ENCODE measurements around the gene ZNF747.
A peak's percentile ranks its signal among the peaks of the same experiment; 100 is the strongest.

The ZNF747 gene

DNA sequence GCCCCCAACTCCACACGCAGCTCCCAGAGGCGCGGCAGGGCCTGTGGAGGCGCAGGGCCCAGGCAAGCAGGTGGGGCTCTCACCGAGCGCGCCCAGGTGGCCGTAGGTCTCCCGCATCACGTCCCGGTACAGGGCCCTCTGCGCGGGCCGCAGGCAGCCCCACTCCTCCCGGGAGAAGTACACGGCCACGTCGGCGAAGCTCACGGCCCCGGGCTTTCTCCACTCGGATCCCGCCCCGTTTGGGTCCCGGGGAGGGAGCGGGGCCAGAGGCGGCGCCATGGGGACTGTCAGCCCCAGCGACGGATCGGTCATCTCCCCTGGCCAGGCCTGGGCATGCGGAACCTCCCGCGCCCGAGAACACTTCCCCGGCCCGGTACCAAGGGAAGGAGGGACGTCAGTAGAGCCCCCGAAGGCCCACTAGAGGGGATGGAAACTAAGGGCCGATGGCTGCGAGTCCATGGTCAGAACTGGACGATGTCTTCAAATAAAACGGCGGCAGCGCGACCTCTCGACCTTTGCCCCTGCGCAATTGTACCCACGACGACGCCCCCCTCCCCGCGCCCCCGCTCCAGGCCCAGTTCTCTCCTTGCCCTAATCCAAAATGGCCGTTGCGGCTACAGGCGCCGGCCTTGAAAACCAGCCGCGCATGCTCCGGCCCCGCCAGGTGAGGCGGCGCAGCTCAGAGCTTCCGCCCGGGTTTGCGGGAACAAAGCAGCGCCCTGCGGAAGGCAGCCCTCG is at the start of gene ZNF747:
ZNF747 (minus strand) TSS at position 491 of the 738 bp plus-strand sequence; CDS start at position 312, 179 bp downstream.
- DNase-seq (ENCODE audit: low read depth): peak; percentile 80

DNA sequence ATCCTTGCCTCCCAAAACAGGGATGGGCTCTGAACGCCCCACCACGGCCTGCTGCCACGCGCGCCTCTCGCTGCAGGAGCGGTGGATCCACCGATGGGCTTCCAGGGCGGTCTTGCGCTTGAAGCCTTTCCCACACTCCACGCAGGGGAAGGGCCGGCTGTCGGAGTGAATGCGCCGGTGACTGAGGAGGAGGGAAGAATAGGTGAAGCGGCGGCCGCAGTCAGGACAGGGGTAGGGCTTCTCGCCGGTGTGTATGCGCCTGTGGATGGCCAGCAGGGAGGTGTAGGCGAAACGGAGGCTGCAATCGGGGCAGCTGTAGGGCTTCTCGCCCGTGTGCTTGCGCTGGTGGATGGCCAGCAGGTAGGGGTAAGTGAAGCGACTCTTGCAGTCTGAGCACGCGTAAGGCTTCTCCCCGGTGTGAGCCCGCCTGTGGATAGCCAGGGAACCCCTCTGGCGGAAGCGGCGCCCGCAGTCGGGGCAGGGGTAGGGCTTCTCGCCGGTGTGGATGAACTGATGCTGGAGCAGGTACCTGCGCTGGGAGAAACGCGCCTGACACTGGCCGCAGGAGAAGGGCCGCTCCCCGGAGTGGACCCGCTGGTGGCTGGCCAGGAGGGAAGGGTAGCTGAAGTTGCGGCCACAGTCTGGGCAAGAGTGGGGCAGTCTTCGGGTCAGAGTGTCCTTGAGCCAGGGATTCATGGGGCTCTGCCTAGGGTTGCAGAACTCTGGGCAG is 48.1 kb upstream of the ZNF747 start:
- DNase-seq (ENCODE audit: low read depth): no peak

DNA sequence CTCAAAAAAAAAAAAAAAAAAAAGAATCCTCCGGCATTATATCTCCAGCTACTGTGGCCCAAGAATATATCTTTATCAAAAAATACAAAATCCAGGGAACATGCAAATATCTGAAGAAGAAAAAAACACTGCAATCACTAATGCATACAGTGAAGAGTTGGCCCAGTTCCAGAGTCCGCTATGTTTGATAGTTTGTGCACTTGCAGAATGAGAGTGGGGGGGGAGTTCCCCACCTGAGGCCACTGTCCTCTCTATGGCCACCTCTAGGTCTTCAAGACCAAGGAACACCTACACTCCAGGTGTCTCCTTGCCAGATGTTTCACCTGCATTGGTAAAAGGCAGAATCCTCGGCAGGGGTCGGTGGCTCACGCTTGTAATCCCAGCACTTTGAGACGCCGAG is 46.8 kb upstream of the ZNF747 start:
- DNase-seq (ENCODE audit: low read depth): no peak

DNA sequence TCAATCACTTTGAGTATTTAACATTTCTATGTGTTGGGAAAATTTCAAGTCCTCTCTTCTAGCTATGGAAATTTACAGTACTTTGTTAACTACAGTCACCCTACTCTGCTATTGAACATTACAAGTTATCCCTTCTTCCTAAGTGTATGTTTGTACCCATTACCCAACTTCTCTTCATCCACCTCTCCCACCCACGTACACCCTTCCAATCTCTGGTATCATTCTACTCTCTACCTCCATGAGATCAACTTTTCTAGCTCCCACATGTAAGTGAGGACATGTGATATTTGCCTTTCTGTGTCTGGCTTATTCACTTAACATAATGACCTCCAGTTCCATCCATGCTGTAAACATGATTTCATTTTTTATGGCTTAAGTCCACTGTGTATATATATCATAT is 40.0 kb upstream of the ZNF747 start:
- no peak for DNase-seq (ENCODE audit: low read depth)

DNA sequence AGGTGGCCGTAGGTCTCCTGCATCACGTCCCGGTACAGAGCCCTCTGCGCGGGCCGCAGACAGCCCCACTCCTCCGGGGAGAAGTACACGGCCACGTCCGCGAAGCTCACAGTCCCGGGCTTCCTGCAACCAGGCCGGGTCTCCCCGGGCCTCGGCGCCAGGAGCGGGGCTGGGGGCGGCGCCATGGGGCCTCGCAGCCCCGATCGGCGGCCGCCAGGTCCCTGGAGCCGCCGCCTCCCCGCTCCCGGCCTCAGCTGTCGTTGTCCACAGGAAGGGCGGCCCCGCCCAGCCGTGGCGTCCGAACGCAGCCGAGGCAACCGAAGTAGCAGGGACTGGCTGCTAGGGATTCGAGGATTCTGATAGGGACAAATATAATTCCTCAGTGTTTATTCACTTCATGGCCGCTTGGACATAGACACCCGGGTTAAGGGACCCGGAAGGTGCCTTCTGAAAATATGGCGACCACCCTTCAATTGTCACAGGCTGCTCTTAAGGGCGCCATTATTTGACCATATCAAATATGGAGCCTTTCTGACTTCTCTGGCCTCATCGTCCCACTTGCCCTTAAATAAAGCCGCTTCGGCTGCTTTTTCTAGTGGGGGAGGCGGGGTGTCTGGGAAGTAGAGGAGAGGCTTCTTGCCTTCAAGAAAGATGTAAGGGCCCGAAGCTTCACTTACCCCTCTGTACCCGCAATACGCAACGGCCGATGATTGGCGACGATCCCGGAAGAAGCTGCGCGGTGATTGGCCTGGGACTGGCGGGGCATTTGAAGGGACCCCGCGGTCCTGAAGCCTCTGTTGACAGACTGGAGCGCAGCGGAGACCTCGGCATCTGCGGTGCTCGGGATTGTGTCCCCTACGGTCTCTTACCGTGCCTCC is 37.0 kb upstream of the ZNF747 start, which contains the start of gene ZNF688:
ZNF688 (minus strand) TSS at position 270 of the 878 bp plus-strand sequence; CDS start at position 185, 85 bp downstream.
- DNase-seq (ENCODE audit: low read depth): peak; percentile 99

DNA sequence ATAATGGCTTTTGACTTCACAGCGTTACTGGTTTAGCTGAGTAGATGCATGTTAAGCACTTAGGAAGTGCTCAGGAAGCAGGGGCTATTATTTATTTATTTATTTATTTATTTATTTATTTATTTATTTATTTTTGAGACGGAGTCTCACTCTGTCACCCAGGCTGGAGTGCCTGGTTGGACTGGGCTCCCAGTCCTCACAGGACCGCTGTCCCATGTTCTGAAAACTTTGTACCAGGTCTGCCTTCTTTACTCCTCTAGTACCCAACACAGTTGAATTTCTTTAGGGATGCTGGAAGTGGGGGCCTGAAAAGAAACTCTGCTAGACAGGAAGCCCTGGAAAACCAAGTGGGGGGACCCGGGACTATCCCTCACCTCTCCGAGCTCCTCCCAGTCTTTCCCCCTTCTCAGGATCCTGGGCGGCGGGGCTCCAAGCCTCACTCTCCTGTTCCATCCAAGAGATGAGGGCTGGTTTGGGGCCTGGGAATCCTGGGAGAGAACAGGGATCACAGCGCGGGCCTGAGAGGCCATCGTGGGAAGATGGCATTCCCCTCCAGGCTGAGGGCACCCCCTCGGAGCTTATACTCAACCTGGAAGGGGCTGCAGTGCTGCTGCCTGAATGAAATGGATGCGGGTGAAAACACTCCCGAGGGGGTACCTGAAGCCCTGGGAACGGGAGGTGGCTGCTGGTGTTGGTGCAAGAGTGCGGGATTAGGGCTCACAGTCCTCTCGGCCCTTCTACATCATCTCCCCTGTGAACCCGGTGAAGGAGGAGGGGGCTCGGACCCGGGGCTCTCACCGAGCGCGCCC is 36.2 kb upstream of the ZNF747 start:
- DNase-seq (ENCODE audit: low read depth): no peak

DNA sequence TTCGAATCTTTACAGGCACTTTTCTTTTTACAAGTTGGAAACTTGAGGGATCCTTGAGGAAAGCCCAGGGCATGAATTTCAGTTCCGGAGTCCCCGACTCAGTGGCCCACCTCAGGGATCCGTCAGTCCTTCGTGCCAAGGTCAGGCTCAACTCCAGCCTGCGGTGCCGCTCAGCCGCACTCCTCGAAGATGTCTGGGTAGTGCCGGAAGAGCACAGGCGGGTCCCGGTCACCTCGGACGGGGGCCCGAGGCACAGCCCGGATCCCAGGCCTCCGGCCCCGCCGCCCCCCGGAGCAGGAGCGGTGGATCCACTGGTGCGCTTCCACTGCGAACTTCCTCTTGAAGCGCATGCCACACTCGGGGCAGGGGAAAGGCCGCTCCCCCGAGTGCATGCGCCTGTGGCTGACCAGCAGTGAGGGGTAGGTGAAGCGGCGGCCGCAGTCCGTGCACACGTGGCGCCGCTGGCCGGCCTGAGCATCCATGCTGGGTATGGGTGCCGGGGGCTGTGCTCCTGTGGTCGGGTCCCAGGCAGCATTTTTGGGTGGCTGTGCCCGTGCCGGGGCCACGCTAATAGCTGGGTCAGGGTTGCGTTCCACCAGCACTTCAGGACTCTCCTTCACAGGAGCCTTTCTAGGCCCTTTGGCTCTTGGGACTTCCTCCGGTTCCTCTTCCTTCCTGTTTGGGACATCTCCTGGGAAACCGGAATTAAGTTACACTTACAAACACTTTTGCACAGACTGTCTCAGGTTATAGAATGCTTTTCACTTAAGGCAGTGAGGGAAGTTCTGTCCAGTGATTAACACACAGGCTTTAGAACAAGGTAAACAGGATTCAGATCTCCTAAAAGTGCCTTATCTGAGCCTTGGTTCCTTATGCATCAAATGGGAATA is 35.3 kb upstream of the ZNF747 start:
- no peak for DNase-seq (ENCODE audit: low read depth)

DNA sequence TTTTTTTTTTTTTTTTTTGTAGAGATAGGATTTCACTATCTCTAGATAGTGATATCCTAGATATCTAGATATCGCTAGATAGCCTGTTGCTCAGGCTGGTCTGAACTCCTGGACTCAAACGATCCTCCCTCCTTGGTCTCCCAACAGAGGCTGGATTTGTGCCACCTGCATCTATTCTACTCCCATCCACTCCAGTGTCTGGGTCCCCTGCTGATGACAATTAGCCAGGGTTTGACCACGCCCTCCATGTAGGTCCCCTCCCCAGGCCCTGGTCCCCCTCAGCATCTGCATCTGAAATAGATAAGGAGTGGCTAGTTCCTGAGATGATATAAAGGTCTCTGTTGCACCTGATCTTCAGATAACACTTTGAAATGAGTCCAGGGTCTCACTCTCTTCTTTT is 34.6 kb upstream of the ZNF747 start:
- no peak for DNase-seq (ENCODE audit: low read depth)

DNA sequence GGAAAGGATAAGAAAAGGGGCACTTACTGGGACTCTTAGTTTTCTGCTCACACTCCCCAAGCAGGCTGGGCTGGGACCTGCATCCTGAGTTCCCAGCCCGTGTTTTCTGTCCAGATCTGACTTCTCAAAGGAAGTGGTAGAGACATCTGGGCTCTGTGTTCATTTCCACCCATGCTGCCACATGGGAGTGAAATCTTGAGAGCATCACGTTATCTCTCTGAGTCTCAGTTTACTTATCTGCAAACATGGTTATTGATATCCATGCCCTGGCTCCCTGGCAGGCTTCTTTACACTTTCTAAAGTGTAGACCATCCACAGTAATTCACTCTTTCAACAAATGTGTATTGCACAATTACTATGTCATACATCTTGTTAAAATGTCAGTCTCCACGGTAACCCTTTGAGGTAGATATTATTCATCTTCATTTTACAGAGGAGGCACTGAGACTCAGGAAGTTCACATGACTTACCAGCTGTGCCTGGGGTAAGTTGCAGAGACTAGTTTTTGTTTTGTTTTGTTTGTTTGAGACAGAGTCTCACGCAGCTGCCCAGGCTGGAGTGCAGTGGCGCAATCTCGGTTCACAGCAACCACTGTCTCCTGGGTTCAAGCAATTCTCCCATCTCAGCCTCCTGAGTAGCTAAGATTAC is 33.5 kb upstream of the ZNF747 start:
- peak; percentile 93 for DNase-seq (ENCODE audit: low read depth)

DNA sequence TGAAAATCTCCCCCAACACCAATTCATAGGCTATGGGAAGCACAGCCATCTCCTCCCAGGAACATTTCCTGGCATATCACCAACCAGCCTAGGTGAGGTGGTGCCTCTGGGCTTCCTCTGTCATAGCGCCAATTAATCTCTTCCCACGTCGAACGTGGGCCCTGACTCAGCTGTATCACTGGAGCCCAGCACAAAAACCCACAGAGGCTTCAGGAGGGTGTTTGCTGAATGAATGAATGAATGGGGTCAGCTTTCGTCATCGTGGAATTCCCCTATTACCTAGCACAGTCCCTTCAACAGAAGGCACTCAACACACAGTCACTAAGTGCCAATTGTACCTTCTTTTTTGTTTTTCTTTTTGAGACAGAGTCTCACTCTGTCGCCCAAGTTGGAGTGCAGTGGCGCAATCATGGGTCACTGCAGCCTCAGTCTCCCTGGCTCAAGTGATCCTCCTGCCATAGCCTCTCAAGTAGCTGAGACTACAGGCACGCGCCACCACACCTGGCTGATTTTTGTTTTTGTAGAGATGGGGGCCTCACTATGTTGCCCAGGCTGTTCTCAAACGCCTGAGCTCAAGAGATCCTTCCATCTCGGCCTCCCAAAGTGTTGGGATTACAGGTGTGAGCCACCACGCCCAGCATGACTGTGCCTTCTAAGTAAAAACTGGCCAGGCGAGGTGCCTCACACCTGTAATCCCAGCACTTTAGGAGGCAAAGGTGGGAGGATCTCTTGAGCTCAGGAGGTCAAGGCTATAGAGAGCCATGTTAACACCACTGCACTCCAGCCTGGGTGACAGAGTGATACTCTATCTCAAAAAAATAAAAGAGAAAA is 32.7 kb upstream of the ZNF747 start:
- DNase-seq (ENCODE audit: low read depth): no peak

DNA sequence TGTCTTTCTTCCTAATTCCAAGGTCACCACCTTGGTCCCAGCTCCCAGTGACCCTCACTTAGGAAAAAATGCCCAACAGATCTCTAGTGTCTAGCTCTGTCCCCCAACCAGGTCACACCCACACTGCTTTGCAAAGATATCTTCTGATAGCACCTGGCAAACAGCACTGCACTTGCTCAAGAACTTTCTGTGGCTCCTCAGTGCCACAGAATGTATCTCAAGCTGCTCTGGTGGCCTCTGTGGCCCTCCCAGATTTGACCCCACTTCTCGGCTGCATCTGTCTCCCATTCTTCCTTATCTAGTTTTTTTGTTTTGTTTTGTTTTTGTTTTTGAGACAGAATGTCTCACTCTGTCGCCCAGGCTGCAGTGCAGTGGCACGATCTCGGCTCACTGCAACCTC is 31.9 kb upstream of the ZNF747 start:
- DNase-seq (ENCODE audit: low read depth): no peak

DNA sequence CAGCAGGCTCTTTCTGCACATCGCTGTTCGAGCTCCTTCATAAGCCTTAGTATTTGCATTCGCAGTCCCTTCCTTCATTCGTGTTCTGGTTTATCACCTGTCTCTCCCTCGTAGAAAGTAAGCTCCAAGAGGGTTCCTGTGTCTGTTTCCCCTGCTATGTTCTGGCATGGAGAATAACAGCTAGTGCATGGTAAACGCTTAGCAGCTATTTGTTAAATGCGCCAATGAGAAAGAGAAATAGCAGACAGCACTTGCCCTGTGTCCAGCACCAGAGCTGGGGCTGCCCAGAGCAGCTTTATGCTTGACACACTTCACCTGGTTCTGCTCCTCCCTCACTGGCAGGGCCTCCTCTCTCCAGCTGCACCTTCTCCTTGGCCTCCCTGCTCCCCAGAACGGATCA is 31.3 kb upstream of the ZNF747 start:
- no peak for DNase-seq (ENCODE audit: low read depth)

DNA sequence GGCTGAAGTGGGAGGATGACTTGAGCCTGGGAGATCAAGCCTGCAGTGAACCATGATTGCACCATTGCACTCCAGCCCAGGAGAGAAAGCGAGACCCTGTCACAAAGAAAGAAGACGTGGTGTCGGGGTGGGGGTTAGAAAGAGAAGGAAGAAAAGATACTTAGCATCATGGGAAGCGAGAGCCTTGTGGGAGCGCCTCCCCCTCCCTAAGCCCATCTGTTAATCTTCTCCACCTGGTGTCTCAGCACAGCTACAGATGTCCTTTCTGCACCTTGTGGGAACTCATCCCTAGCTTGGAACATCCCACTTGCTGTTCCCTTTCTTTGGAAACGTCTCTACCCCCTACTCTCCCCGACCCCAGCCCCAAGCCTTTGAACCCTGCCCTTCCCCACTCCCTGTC is 30.9 kb upstream of the ZNF747 start:
- no peak for DNase-seq (ENCODE audit: low read depth)

DNA sequence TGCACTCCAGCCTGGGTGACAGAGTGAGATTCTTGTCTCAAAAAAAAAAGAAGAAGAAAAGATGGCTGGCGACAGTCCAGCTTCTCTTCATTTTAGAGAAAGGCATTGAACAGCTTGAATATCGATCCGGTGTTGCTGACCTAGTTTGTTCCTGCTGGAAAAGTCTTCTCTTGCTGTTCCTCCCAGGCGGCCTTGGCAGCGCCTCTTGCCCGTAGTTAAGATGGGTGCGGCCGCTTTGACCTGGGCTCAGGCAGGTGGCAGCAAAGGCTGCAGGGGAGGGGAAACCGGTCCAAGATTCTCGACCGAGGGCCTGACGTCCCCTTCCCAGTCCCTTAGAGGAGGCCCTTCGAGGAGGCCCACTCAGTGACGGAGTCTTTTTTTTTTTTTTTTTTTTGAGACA is 27.4 kb upstream of the ZNF747 start:
- no peak for DNase-seq (ENCODE audit: low read depth)

DNA sequence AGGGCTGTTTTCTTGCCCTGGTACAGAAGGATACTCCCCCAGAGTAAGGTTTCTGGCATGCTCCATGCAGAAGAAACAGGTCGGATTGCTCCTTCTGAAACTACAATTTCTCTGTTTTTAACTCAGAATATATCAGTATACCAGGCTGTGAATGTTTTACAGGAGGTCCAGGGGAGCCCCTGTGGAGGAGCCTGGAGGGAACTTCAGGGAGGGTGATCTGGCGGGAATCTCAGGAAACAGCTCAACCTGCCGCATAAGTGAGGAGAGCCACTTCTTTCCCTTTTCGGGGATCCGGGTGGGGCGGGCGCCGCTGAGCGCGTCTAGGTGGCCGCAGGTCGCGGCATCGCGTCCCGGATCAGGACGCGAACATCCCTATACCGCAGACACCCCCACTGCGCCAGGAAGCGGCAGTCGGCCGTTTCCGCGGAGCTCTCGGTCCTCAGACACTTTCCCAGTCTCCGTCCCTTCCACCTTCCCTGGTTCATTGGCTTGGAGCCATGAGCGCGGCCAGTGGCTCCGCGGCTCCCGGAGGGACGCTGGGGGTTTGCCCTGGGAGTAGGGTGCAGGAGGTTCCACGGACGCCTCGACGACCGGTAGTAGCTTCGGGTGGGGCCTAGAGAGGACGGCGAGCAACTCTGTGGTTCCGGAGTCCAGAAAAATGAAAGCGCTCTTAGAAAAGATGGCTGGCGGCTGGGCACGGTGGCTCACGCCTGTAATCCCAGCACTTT is 26.6 kb upstream of the ZNF747 start:
- DNase-seq (ENCODE audit: low read depth): no peak

DNA sequence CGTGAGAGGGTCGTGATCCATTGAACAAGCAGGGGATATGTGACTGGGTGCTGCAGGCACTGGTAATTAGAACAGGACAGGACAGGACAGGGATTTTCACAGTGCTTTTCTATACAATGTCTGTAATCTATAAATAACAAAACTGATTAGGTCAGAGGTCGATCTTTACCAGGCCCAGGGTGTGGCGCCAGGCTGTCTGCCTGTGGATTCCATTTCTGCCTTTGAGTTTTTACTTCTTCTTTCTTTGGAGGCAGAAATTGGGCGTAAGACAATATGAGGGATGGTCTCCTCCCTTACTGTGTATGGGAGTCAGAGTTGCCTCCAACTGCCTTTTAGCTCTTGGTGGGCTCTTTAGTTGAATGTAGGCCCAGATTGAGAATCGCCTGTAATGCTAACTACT is 25.0 kb upstream of the ZNF747 start:
- no peak for DNase-seq (ENCODE audit: low read depth)

DNA sequence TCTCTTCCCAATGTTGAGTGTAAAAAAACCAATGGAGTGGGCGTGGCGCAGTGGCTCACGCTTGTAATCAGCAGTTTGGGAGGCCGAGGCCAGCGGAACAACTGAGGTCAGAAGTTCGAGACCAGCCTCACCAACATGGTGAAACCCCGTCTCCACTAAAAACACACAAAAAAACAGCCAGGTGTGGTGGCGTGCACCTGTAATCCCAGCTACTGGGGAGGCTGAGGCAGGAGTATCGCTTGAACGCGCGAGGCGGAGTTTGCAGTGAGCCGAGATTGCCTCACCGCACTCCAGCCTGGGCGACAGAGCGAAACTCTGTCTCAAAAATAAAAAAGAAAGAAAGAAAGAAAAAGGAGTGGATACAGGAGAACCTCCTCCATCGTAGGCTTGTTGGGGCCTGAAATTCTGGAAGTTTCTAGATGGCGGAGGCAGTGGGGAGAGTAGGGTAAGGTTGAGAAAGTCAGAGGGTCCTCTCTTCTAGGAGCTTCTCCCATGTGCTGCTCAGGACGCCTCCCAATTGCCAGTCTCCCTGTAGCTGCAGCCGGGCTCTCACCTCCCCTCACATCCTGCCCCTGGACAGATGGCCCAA is 24.2 kb upstream of the ZNF747 start:
- no peak for DNase-seq (ENCODE audit: low read depth)

All from iris pigment epithelial cell (primary cell).